ENCODE measurements around the gene SUPT20H.

DNA sequence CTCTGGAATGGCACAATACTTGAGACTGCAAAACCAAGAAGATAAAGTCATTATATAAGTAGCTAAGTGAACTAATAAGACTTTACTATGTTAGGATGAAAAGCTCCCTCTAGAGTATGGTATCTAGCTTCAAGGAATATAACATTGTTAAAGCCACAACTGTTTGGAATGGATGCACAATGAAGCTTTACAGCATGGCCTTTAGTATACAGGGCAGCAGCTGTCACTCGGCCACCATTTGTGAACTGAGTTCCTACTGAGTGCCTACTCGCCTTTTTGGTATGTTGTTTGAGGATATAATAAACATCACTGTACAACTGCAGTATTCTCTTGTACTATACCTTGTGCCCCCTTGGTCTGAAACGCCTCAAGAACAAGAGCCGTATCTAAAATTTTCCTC is 67.1 kb downstream of the SUPT20H start:
- TF ChIP-seq, protein P1, sequence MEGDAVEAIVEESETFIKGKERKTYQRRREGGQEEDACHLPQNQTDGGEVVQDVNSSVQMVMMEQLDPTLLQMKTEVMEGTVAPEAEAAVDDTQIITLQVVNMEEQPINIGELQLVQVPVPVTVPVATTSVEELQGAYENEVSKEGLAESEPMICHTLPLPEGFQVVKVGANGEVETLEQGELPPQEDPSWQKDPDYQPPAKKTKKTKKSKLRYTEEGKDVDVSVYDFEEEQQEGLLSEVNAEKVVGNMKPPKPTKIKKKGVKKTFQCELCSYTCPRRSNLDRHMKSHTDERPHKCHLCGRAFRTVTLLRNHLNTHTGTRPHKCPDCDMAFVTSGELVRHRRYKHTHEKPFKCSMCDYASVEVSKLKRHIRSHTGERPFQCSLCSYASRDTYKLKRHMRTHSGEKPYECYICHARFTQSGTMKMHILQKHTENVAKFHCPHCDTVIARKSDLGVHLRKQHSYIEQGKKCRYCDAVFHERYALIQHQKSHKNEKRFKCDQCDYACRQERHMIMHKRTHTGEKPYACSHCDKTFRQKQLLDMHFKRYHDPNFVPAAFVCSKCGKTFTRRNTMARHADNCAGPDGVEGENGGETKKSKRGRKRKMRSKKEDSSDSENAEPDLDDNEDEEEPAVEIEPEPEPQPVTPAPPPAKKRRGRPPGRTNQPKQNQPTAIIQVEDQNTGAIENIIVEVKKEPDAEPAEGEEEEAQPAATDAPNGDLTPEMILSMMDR (IDR thresholded peaks at IDR 0.05) = no peak
- no peak for TF ChIP-seq EZH2 (IDR thresholded peaks at IDR 0.05; ENCODE audit: borderline replicate concordance, insufficient read depth, low read depth, low read length, poor library complexity, severe bottlenecking)

Data from B cell (primary cell).